ENCODE results near the gene ZBTB48.

DNA sequence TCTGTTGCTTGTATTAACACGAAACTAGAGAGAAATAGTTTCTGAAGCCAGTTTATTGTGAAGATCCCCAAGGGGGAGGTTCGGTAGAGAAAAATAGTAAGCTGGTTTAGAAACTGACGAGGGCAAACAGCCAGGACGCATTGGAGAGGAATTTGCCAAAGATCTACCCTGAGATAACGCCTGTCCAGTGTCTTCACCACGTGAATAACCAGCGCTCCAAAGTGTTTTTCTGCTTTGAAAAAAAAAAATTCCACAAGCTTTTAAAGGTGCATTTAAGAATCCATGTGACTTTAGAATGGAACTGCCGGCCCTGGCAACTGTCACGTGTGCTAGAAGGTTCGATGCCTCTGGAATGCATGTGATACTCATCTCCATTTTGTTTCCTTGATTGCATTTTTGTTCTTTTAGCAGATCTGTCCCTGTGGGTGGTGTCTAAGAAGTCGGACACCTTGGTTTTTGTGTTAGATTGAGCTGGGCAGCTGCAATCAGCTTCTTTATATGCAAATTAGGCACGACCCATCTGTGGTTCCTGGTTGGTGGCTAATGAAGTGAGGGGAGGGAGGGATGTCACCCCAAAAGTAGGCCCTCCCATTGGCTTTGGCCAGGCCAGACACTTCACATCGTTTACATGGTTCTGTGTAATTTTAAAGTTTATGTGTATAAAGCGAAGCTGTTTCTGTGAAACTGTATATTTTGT is 43.6 kb downstream of the ZBTB48 start:
- TF ChIP-seq CTCF (IDR thresholded peaks at IDR 0.05) (no peak), POLR2A (IDR thresholded peaks at IDR 0.05) (no peak)

Data from adrenal gland (tissue), 5 donors.